Femur (tissue), 1 donor: Measurements from ENCODE around the gene ZNF462.
"Not testable (repeated sequence)": the region's sequence is repeated elsewhere in the genome, so short reads cannot be mapped to it uniquely, and the experiment has no call there.

Source experiments
- DNase-seq: peaks from one replicate; pipeline ENCODE4 v3.0.0-alpha.2; 2017

ZNF462 gene

DNA sequence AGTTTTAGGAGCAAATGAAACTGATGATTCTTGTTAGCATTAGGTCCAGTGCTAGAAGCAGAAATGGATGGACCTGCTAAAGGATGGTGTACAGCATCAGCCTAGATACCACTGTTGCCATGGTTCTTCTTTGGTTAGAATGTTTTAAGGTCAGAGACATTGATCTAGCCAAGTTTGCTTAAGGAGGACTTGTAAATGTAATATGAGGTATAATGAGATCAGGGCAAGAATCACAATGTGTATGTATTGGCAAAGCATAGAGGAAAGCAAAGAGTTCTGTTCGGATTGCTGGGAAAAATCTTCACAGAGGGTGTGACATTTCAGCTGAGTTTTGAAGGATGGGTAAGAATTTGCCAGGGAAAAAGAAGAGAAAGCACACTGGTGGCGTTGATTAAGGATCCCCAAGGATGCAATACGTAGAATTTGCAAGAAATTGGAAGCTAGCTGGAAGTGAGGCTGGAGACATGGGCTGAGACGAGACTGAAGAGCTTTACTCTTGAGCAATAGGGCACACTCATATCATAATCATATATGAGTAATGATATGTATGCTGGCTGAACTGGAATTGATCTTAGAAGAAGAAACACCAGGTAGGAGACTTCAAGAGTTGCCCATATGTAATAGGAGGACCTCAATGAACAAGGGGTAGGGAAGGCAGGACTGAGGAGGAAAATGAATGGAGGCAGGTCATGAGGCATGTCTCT, 102.0 kb downstream of the ZNF462 start:
- no peak for DNase-seq

DNA sequence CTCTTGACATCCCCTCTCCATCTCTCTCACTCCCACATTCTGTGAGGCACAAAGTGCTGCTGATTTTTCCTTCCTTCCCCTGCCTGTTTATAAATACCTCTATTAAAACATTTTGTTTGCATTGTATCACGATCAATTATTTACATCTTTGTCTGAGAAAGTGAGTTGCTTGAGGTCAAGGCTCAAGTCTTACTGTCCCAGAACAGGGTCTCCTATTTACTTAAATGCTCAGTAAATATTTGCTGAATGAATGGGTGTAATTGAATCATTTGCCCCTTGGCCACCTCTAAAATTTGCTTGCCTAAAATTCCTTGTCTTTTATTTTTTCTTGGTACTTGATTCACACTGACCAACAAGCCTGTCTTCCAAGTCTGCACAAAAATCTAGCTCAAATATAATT, 103.5 kb downstream of the ZNF462 start:
- no peak for DNase-seq

DNA sequence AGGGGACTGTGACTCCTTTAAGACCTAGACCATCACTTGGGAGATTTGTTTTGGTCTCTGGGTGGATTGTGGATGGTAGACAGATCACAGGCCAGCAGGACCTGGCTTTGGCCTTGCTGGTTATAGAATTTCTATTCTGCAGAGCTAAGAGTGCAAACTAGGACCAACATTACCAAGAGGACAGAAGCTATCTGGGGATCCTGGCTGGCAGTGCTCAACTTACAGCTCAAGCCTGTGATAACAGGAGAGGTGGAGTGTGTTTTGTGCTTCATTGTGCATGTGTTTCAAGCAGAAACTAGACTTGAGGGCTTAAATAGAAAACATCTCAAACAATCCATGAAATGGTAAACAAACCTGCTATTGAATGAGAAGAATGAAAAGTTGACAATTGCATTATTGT, 106.7 kb downstream of the ZNF462 start:
- no peak for DNase-seq

DNA sequence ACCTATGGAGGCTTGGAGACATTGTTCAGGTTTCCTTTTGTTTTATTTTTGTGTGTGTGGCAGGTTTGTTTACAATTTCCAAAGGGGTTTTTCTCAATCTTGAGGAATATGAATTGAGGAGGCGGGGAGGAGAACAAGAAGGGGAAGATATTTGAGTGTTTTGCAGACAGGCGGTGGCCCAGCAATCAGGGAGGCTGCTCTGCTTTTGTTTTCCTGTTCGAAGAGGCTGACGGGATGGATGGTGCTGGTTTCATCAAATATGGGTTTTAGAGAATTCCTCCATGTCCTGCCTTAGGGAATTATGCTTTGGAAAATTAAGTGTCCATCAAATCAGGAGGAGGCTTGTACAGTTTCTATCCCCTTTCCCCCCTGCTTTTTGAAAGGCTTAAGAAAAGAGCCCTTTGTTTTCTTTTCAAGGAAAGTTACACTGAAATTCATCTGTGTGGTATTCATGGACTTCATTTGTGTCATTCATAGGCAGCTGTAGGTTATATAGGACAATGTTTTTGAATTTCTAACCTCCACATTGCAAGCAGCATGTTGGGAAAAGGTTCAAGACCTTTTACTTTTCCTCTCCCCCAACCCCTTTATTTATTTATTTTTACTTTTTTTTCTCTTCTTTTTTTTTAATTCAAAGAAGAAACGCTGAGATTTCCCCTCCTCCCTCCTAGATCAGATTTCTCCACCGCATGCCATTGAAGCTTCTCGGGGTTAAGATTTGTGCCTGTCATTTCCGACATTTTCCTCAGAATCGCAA, 107.4 kb downstream of the ZNF462 start:
- DNase-seq: no peak

DNA sequence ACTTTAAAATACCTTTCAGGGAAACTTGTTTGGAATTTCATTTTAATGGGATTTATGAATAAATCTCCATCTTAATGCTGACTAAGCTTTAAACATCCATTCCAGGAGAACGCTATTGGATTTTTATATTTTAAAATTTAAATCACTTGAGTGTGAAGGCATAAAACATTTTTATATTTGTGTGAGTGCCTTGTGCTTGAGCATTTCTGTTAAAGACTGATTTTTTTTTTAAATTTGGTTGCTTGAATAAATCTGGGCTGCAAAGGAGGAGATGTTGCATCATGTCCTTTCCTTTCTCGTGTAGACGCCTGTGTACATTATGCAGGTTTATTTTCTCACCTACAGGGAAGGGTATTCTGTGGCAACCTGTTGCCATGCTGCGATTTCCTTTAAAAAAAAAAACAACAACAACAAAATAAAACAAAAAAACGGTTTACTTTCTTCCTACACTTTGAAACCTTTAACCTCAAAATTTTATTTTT, 108.1 kb downstream of the ZNF462 start:
- no peak for DNase-seq

DNA sequence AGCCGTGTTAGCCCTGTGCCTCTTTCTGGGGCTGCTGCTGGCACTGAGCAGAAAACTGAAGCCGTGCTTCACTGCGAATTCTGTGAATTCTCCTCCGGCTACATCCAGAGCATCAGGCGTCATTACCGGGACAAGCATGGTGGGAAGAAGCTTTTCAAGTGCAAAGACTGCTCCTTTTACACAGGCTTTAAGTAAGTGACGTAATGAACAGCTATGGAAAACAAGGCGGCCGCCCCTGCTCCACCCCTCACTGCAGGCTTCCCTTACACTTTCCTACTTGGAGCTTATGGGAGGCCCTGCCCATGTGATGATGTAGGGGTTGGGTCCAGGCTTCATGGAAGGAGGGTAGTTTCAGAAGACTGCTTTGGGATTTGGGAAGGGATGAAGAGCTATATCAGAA, 109.1 kb downstream of the ZNF462 start:
- no peak for DNase-seq

DNA sequence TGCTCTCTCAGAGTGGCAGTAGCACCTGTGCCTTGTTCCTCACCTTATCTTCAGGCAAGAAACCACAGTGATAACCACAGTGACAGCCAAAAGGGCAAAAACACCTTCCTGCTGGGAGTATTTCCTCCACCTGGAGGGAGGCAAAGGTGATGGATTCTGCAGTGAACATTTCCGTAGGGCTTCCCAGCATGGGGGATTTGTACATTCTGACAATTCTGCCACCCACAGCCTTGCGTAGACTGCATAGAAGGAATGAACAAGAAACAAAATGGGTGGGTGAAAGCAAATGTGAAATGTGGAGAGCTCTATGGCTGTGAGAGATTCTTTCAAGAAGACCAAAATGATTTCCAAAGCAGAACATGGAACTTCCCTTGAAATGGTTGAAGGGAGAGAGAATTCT, 111.4 kb downstream of the ZNF462 start:
- DNase-seq: no peak

DNA sequence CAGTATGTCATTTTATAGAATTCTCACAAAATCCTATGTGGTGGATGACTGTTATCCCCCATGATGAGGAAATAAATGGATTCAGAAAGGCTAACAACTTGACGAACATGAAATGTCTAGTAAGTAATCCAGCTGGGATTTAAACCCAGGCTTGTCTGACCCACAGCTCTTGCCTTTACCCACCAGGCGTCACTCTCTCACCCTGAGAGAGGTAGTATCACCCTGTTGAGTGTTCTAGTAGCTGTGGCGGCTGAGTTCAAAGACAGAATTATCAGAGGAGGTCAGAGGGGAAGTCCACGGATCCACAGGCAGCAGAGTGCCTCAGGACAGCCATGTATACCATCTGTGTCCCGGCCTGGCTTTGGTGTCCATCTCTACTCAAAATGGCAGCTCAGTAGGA, 113.8 kb downstream of the ZNF462 start:
- no peak for DNase-seq

DNA sequence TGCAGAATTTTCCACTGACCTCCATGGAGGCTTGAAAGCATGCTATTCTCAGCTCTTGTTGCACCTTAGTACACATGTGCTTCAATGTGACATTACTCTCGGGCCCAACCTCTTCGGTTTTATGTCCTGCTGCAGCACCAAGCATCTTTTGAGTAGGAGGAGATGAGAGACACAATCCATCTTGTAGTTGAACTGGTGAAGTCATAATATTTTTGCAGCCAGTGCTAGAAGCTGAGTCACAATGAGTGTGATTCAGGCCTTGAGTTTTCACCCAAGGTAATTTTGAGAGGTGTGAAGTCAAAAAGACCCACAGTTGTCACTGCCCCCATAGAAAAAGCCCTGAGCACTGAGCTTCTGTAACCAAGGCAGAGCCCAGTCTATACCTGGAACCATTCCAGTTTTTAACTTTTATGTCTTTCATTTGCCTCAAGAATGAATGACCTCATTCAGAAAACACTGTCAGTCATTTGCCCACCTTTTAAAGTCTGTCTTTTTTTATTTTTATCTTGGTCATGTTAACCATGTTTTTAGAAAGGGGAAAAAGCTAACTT, 117.7 kb downstream of the ZNF462 start:
- DNase-seq: no peak

DNA sequence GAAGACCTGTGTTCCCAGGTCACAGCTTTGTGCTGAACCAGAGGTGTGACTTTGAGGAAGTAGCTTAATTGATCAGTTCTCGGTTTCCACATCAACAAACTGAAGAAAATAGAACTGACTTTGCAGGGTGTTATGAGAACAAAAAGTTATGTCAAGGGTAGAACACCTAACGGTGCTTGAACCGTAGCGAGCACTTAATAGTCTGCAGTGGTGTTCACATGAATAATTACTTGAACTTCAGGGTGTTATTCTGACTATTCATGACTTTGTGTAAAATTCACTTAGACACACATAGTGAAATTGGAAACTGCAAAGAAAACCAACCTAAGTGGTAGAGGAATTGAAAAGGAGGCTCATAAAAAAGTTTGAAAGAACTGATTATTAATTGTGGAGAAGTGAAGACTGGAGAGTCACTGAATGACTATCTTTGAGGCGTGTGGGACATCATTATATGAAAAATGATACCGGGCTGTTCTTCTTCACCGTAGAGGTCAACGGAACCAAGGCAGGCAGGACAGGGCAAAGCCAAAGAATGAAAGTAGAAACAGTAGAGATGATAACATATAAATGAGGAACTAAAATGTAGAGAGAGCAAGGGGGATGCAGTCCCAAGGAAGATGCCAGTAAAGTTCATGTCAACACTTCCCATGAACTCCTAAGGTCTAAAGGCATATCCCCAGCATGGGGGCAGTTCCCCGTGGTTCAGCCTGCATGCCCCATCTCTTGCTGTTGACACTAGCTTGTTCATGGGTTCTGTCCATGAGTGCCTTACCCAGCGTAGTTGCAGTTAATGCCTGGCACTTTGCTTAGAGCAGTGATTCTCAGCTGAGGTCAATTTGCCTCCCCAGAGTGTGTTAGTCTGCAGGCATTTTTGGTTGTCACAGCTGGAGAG, 118.7 kb downstream of the ZNF462 start:
- DNase-seq: no peak

DNA sequence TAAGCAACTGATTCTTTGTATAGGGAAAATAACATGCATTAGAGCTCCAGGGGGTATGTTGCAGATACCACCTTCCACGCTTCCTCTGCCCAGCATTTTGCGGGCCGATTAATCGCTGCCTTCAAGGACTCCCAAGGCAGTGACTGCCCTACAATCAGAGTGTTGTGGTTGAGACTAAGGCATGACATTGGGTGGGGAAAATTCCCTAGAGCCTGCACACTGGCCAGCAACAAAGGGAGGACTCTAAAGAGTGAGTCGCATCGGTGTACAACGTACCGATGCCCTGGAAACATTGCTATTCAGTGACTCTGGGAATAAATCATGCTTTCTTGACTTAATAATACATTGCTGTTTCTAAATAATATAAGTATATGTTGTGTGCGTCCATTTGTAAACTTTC, 119.7 kb downstream of the ZNF462 start:
- peak; percentile 33 for DNase-seq

DNA sequence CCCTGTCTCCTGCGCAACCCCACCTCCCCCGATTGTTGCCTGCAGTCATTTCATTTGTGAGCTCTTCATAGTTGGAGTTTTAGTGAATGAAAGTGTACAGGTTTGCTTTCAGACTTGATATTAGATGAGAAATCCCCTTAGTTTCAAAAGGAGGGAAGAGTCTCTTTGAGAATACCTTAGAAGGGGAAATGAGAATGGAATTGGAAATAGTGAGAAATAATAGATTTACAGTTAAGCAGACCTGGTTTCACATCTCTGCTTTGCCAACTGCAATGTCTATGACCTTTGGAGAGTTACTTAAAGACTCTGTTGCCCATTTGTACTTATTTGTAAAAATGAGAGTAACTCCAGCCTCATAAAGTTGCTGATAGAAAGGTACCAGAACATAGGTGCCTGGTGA, 120.4 kb downstream of the ZNF462 start:
- no peak for DNase-seq

DNA sequence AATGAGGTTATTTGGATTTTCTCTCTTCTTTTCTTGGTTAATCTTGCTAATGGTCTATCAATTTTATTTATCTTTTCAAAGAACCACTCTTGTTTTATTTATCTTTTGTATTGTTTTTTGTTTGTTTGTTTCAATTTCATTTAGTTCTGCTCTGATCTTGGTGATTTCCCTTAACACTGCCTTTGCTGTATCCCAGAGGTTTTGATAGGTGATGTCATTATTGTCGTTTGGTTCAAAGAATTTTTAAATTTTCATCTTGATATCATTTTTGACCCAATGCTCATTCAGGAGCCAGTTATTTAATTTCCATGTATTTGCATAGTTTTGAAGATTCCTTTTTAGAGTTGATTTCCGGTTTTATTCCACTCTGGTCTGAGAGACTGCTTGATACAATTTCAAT, 126.9 kb downstream of the ZNF462 start:
- DNase-seq: not testable (repeated sequence)

DNA sequence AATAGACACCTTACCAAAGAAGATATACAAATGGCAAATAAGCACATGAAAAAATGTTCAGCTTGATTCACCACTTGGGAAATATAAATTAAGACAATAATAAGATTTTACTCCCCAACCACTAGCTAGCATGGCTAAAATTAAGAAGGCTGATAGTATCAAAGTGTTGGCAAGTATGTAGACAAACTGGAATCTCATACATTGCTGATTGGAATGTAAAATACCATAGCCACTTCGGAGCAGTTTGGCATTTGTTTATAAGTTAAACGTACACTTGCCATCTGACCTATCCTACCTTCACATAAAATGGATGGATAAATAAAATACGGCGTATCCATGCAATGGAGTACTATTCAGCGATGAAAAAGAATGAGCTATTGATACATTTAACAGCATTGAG, 129.2 kb downstream of the ZNF462 start:
- DNase-seq: no peak

DNA sequence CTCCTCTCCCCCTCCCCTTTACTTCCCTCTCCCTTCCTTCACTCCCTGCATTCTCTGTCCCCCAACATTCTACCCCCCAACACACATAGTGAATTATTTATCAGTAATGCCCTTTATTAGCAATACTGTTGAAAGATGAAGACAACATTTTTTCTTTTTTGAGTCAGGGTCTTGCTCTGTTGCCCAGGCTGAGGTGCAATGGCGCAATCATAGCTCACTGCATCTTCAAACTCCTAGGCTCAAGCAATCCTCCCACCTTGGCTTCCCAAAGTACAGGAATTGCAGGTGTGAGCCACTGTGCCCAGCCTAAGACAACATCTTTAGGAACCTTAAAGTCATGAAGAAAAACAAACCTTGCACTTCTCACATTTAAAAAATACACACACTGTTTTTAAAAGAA, 130.6 kb downstream of the ZNF462 start:
- DNase-seq: no peak

DNA sequence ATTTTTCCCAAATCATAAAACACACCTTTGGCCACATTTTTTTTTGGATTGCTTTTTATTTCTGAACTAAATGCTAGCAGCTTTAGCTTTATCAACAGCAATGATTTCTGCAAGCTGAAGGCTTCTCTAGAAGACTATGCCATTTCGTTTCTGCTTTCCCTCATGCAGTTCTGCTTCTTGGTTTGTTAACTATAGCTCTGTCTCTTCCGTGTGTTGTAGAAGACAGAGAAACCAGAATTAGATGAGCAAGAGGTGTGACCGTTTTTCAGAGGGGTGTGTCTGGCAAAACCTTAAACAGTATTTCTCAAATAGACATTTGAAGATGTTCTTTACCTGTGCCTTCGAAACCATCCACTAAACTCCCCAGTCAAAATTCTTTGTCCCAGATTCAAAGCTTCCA, 131.5 kb downstream of the ZNF462 start:
- no peak for DNase-seq

DNA sequence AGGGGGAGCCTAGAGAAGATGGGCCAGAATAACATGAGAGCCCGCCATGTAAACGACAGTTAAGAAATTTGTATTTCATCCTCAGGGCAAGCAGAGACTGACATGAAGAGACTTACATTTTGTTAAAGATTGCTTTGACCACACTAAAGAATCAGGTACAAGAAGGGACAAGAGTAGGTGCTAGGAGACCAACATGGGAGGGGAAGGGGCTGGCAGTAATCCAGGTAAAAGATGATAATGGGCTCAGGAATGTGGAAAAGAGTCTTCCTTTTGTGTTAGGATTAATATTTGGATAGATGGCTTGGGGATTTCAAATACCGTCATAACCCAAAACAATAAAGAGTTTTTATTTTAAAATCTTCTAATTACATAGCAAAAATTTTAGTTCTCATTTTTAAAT, 137.3 kb downstream of the ZNF462 start:
- DNase-seq: no peak

DNA sequence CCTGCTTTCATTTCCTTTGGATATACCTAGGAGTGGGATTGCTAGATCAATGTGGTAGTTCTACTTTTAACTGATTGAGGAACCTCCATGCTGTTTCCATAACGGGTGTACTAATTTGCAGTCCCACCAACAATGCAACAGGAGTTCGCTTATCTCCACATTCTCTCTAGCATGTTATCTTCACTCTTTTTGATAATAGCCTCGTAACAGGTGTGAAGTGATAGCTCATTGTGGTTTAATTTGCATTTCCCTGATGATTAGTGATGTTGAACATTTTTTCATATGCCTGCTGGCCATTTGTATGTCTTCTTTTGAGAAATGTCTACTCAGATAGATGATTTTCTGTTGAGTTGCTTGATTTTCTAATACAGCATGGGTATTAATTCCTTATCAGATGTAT, 142.2 kb downstream of the ZNF462 start:
- no peak for DNase-seq

DNA sequence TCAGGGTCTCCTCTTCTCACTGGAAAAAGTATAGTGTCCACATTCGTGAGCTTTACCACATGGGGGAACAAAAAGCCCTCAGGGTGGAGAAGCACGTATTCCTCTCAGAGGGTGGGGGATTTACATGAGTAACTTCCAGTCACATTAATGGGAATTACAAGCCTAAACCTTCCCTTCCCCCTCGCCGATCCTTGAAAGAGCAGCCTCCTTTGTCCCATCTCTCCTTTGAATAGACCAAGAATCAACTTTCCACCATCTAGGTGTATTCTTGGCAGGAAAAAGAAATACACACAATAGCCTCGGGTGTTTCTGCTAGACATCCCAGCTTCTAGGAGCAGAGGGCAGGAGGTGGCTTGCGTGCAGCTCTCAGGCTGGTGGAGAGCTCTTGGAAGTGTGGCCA, 144.4 kb downstream of the ZNF462 start:
- DNase-seq: no peak

DNA sequence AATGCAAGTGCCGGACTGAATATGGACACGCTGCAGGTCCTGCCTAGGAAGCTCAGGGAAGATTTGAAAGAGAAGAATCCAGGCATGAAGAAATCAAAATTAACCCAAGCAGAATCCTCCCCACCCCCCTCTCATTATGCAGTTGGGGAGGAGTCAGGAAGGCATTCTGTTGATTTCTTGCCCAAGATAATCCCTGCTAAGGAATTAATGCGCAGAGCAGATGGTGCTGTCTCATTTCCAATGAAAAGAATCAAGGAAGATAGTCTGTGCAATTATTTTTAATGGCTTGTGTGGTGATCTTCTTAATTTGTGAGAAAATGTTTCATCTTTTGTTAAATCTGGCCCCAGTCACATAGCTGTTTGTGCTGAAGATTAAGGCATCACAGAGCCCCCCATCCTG, 145.0 kb downstream of the ZNF462 start:
- no peak for DNase-seq

DNA sequence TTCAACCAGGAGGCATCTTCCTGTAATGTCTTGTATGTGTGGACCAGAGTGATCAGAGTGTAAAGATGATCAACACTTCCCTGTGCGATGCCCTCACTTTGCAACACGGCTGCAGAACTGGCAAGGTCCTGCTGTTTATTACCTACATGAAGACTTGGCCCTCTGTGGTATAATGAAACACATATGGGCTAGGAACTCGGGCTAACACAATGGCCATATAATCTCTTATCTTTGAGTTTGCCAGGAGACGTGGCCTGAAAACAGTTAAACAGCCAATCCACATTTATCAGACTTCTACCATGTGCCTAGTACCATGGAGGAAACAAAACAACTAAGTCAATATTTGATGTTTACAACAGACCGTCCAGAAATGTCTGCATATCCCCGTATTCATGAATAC, 145.5 kb downstream of the ZNF462 start:
- DNase-seq: no peak

DNA sequence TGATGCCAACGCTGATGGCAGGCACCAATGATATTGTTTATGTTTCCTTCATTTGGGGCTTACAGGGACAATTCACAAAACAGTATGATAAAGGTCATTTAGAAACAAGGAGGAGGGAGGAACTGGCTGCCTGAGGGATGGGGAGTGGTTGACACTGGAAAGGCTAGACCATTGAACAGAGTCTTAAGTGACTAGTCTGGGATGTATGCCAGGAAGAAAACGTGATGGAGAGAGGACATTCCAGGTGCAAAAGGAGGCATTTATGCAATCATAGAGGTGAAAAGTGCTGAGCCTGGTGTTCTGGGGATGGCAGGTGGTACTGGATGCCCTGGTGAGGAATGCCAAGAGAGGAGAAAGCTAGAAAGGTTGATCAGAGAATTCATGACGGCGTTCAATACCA, 153.4 kb downstream of the ZNF462 start:
- DNase-seq: no peak

DNA sequence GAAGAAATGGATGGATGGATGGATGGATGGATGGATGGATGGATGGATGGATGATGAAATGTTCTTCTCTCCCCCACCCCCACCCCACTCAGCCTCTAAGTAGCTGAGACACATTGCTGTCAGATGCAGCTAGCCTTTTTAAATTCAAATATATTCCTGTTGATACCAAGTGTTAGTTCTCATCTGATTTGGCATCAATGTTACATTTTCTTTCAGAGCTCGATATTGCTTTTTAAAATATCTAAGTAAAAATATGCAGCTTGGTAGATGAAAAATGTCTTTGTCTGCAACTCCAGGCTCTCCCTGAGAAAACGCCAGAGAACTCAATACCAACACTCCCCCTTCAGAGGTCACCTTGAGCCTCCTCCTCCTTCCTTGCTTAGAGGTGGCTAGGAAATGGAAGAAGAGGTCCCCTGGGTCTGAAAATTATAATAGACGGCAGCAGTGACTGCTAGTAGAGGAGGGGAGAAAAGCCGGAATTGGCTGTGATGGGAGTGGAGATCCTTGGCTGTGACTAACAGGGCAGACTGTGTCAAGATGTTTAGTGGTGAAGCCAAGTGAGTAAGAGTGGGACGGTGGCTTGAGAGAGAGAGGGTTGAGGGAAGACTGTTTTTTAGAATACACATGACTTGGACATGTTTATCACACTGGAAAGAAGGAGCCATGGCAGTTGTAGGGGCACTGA, 156.0 kb downstream of the ZNF462 start:
- DNase-seq: peak; percentile 35
